Mammary epithelial cell (primary cell): Measurements from ENCODE around the gene PYCARD.

ENCODE experiments used
- EZH2 ChIP-seq: IDR thresholded peaks from 2 replicates; pipeline ENCODE4 v1.6.1; 2012; ENCODE audit warnings: low read length, inconsistent platforms, borderline replicate concordance
- TF ChIP-seq, protein P1 (sequence below), 2 donors: IDR thresholded peaks in 1 of 2; conservative IDR thresholded peaks in 1 of 2; 2 replicates each; pipeline ENCODE4 v1.5.1; 2011 to 2012; ENCODE audit warnings: inconsistent platforms in 2 of 2, low read length in 2 of 2, mild to moderate bottlenecking in 2 of 2, control low read depth in 1 of 2, low read depth in 1 of 2; ENCODE audit not compliant: insufficient read depth in 1 of 2; ENCODE audit errors: extremely low read depth in 1 of 2

DNA sequence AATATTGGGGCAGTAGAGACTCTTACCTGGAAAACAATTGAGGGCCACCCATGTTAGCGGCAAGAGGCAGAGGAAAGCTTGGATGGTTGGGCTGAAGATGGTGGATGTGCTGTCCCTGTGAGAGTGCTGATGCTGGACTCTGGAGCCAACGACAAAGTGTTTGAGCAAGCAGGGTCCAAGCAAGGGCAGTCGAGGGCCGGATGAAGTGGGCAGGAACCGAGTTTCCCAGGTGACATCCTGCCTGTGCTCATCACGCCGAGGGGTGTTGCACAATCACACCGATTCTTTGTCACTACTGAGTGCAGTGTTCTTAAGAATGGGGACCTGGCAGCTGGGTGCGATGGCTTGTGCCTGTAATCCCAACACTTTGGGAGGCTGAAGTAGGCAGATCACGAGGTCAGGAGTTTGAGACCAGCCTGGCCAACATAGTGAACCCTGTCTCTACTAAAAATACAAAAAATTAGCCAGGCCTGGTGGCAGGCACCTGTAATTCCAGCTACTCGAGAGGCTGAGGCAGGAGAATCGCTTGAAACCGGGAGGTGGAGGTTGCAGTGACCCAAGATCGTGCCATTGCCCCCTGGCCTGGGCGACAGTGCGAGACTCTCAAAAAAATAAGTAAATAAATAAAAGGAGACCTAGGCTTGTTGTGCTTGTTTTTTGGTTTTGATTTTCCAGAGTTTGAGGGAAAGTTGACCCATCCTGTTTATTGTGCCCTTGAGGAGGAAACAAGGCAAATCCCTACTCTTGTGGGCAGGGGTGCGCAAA is 6.1 kb downstream of the PYCARD start:
- TF ChIP-seq, protein P1, sequence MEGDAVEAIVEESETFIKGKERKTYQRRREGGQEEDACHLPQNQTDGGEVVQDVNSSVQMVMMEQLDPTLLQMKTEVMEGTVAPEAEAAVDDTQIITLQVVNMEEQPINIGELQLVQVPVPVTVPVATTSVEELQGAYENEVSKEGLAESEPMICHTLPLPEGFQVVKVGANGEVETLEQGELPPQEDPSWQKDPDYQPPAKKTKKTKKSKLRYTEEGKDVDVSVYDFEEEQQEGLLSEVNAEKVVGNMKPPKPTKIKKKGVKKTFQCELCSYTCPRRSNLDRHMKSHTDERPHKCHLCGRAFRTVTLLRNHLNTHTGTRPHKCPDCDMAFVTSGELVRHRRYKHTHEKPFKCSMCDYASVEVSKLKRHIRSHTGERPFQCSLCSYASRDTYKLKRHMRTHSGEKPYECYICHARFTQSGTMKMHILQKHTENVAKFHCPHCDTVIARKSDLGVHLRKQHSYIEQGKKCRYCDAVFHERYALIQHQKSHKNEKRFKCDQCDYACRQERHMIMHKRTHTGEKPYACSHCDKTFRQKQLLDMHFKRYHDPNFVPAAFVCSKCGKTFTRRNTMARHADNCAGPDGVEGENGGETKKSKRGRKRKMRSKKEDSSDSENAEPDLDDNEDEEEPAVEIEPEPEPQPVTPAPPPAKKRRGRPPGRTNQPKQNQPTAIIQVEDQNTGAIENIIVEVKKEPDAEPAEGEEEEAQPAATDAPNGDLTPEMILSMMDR (conservative IDR thresholded peaks at IDR 0.05 in 1 of 2, IDR thresholded peaks at IDR 0.05 in 1 of 2; ENCODE audit: extremely low read depth in 1 of 2, insufficient read depth in 1 of 2, low read depth in 1 of 2, low read length in 2 of 2) = no peak
- TF ChIP-seq EZH2 = no peak
